ENCODE results near the gene CLASP1.

- TF ChIP-seq CTCF (IDR thresholded peaks at IDR 0.05): no peak
- TF ChIP-seq EP300 (IDR thresholded peaks at IDR 0.05): no peak
- TF ChIP-seq POLR2AphosphoS5 (IDR thresholded peaks at IDR 0.05): no peak
- no peak for TF ChIP-seq POLR2A (IDR thresholded peaks at IDR 0.05)
Observed at GRCh38 chr2:121319941-121320340, 329.3 kb downstream of the CLASP1 start.

Measured in sigmoid colon (tissue), 4 donors.